GM23338 (cell line): Measurements from ENCODE around the gene UBALD1. TPM values are rescaled to one million over a fixed set of nuclear protein-coding genes. Genes with fewer than 3 reads are reported as not detected.

Experiments used
- ATAC-seq: fragments of 200-7000 bp; cut with Tn5 transposase; 3 replicates; pipeline ENCODE4 v1.9.1; 2020
- DNase-seq: peaks from one replicate; pipeline ENCODE4 v3.0.0-alpha.2; 2015; ENCODE audit warnings: low spot score
- H2AFZ ChIP-seq: fragments of 200-600 bp; sonication (generic); 2 replicates; pipeline ENCODE4 v1.8.0; 2016; ENCODE audit warnings: antibody characterized with exemption, mild to moderate bottlenecking, moderate library complexity
- H3F3A ChIP-seq: fragments of 200-600 bp; sonication (generic); replicated peaks from 2 replicates; pipeline ENCODE4 v1.8.0; 2017; ENCODE audit warnings: antibody characterized with exemption, mixed run types, low read depth
- H3K27ac ChIP-seq: fragments of 200-600 bp; sonication (generic); 2 replicates; pipeline ENCODE4 v1.6.1; 2016; ENCODE audit warnings: low read depth
- H3K27me3 ChIP-seq: fragments of 200-600 bp; sonication (generic); 2 replicates; pipeline ENCODE4 v1.8.0; 2016; ENCODE audit warnings: mild to moderate bottlenecking, mixed run types, moderate library complexity; ENCODE audit not compliant: insufficient read depth
- H3K36me3 ChIP-seq: fragments of 200-600 bp; sonication (generic); 2 replicates; pipeline ENCODE4 v1.8.0; 2016; ENCODE audit warnings: mild to moderate bottlenecking; ENCODE audit not compliant: insufficient read depth
- H3K4me1 ChIP-seq: fragments of 200-600 bp; sonication (generic); 2 replicates; pipeline ENCODE4 v1.8.0; 2016; ENCODE audit warnings: mild to moderate bottlenecking, moderate library complexity; ENCODE audit not compliant: insufficient read depth
- H3K4me2 ChIP-seq: fragments of 200-600 bp; sonication (generic); 2 replicates; pipeline ENCODE4 v1.7.1; 2017; ENCODE audit warnings: mixed run types
- H3K4me3 ChIP-seq: fragments of 200-600 bp; sonication (generic); 2 replicates; pipeline ENCODE4 v1.6.1; 2016; ENCODE audit warnings: mixed run types
- H3K79me2 ChIP-seq: fragments of 200-600 bp; sonication (generic); replicated peaks from 2 replicates; pipeline ENCODE4 v1.8.0; 2017; ENCODE audit warnings: mild to moderate bottlenecking; ENCODE audit not compliant: insufficient read depth
- H3K9me2 ChIP-seq: fragments of 200-600 bp; sonication (generic); 2 replicates; pipeline ENCODE4 v1.8.0; 2017; ENCODE audit not compliant: insufficient read depth
- H4K20me1 ChIP-seq: fragments of 200-600 bp; sonication (generic); replicated peaks from 2 replicates; pipeline ENCODE4 v1.8.0; 2017; ENCODE audit warnings: mild to moderate bottlenecking; ENCODE audit not compliant: insufficient read depth
- H3K27ac Mint-ChIP-seq: 2 replicates; pipeline ENCODE4 v1.8.0; 2020; ENCODE audit warnings: inconsistent platforms, mild to moderate bottlenecking, moderate library complexity, mixed read lengths
- H3K27me3 Mint-ChIP-seq: 3 replicates; pipeline ENCODE4 v1.8.0; 2022; ENCODE audit warnings: low read depth, mild to moderate bottlenecking, moderate library complexity, mixed read lengths, inconsistent platforms; ENCODE audit not compliant: insufficient read depth, poor library complexity
- H3K36me3 Mint-ChIP-seq: 3 replicates; pipeline ENCODE4 v1.8.0; 2021; ENCODE audit warnings: low read depth, mild to moderate bottlenecking, inconsistent platforms, moderate library complexity, mixed read lengths
- H3K4me1 Mint-ChIP-seq: 3 replicates; pipeline ENCODE4 v1.8.0; 2020; ENCODE audit warnings: mild to moderate bottlenecking, inconsistent platforms, mixed read lengths
- H3K4me3 Mint-ChIP-seq: 3 replicates; pipeline ENCODE4 v1.8.0; 2021; ENCODE audit warnings: moderate library complexity, mild to moderate bottlenecking, inconsistent platforms, mixed read lengths
- H3K9me3 Mint-ChIP-seq: 3 replicates; pipeline ENCODE4 v1.8.0; 2020; ENCODE audit warnings: moderate library complexity, mild to moderate bottlenecking, inconsistent platforms, mixed read lengths
- CREB1 ChIP-seq: fragments of 250-450 bp; sonication (Bioruptor Pico); IDR thresholded peaks from 2 replicates; pipeline ENCODE4 v1.5.0; 2020; ENCODE audit warnings: low read depth, mild to moderate bottlenecking, moderate library complexity
- CTCF ChIP-seq, 2 experiments: fragments of 200-600 bp in 1 of 2; sonication (generic) in 1 of 2; conservative IDR thresholded peaks; 2 replicates each; pipeline versions ENCODE4 v1.5.1 to v1.6.1; 2016 to 2017; ENCODE audit warnings: antibody characterized with exemption in 2 of 2, low read depth in 2 of 2, mild to moderate bottlenecking in 2 of 2, moderate library complexity in 1 of 2
- EZH2 ChIP-seq: fragments of 200-600 bp; sonication (generic); IDR thresholded peaks from one replicate; pipeline ENCODE4 v1.8.0; 2017; ENCODE audit warnings: antibody characterized with exemption, mild to moderate bottlenecking, low read depth; ENCODE audit not compliant: unreplicated experiment
- EZH2phosphoT487 ChIP-seq: fragments of 200-600 bp; sonication (generic); IDR thresholded peaks from one replicate; pipeline ENCODE4 v1.8.1; 2018; ENCODE audit warnings: antibody characterized with exemption; ENCODE audit not compliant: unreplicated experiment
- JUNB ChIP-seq: IDR thresholded peaks from one replicate; pipeline ENCODE4 v1.6.1; 2016; ENCODE audit warnings: antibody characterized with exemption; ENCODE audit not compliant: unreplicated experiment
- NANOG ChIP-seq: IDR thresholded peaks from 2 replicates; pipeline ENCODE4 v1.6.1; 2016; ENCODE audit warnings: antibody characterized with exemption, borderline replicate concordance
- POLR2AphosphoS5 ChIP-seq: IDR thresholded peaks from 2 replicates; pipeline ENCODE4 v1.6.1; 2016; ENCODE audit warnings: antibody characterized with exemption, low read depth
- STAT1 ChIP-seq: IDR thresholded peaks from one replicate; pipeline ENCODE4 v1.6.1; 2016; ENCODE audit warnings: antibody characterized with exemption; ENCODE audit not compliant: unreplicated experiment
- ZNF114 ChIP-seq: fragments of 250-450 bp; sonication (Bioruptor Pico); IDR thresholded peaks from 2 replicates; pipeline ENCODE4 v1.5.0; 2020; ENCODE audit warnings: mild to moderate bottlenecking, moderate library complexity
- ZNF331 ChIP-seq: fragments of 250-450 bp; sonication (Bioruptor Pico); IDR thresholded peaks from 2 replicates; pipeline ENCODE4 v1.5.0; 2020; ENCODE audit warnings: low read depth, mild to moderate bottlenecking, moderate library complexity
- polyA plus RNA-seq: library from polyadenylated mRNA; unstranded; fragments of >200 nt; fragmentation: Nextera tagmentation; extraction: Ambion mirVana; gene quantifications from 2 replicates; pipeline ENCODE4 v1.2.1, GENCODE V29; 2016
- total RNA-seq: library from RNA; depleted of rRNA; stranded (reverse); fragments of >200 nt; shearing (Covaris generic); gene quantifications from 2 replicates; pipeline ENCODE4 v1.2.3, GENCODE V29; 2014
- TF ChIP-seq, protein P1 (sequence below): IDR thresholded peaks from 2 replicates; pipeline ENCODE4 v1.6.1; 2016; ENCODE audit warnings: antibody characterized with exemption
- TF ChIP-seq, protein P2 (sequence below): fragments of 250-450 bp; sonication (Bioruptor Pico); IDR thresholded peaks from 2 replicates; pipeline ENCODE4 v1.5.0; 2020; ENCODE audit warnings: mild to moderate bottlenecking, moderate library complexity

UBALD1 gene
- total and polyA plus RNA-seq, 2 experiments from 2014 or later = 20.7 to 32.8 TPM

DNA sequence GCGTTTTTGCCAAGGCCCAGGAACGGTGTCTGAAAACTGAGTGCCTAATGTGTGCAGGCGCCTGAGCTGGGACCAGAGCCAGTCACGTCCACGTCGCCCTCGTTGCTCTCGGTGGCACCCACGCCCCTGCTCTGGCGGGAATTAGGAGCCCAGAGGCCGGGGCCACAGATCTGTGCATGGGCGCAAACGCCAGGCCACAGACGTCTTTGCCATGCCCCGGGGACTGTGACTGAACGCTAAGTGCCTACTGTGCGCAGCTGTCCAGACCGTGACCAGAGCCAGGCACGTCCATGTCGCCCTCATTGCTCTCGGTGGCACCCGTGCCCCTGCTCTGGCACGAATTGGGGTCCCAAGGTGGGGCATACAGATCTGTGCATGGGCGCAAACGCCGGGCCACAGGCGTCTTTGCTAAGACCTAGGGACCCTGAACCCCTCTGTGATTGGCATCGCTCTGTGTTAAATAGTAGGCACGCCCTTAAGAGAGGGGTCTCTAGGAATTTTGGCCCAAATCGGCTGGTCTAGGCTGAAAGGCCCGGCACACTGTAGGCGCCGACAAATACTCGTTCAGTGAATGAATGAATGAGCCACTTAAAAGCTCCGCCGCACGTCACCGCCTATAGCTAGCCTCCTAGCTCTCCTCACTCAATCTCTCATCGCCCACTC lies 827 bp upstream of the UBALD1 start:
- H4K20me1 ChIP-seq = peaks cover 7% of the 10 kb centered on the region
- H3K27ac Mint-ChIP-seq = peak overlapping the region; percentile 97
- peaks cover 42% of the 10 kb centered on the region for H3K4me1 Mint-ChIP-seq
- DNase-seq (no peak), ATAC-seq (no peak)
- no peaks in the 10 kb centered on the region for H3K9me2 ChIP-seq
- no peaks in the 10 kb centered on the region; the same call in 2 of the 3 replicates for H3K9me3 Mint-ChIP-seq
- peak overlapping the region; percentile 93 for H3K4me2 ChIP-seq
- H3K27me3 Mint-ChIP-seq = peaks cover 26% of the 10 kb centered on the region
- peaks cover 42% of the 10 kb centered on the region for H3F3A ChIP-seq
- no peak overlapping the region for H2AFZ ChIP-seq
- H3K27me3 ChIP-seq = no peaks in the 10 kb centered on the region
- TF ChIP-seq EZH2phosphoT487 (no peak), STAT1 (no peak), ZNF331 (CRISPR knock-in tag) (no peak), JUNB (no peak), ZNF114 (no peak), CREB1 (CRISPR knock-in tag) (no peak), EZH2 (no peak), NANOG (no peak), POLR2AphosphoS5 (no peak), CTCF (conservative IDR thresholded peaks at IDR 0.05; ENCODE audit: low read depth in 2 of 2) (no peak)
- TF ChIP-seq, protein P1, sequence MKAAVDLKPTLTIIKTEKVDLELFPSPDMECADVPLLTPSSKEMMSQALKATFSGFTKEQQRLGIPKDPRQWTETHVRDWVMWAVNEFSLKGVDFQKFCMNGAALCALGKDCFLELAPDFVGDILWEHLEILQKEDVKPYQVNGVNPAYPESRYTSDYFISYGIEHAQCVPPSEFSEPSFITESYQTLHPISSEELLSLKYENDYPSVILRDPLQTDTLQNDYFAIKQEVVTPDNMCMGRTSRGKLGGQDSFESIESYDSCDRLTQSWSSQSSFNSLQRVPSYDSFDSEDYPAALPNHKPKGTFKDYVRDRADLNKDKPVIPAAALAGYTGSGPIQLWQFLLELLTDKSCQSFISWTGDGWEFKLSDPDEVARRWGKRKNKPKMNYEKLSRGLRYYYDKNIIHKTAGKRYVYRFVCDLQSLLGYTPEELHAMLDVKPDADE = no peak
- TF ChIP-seq, protein P2, sequence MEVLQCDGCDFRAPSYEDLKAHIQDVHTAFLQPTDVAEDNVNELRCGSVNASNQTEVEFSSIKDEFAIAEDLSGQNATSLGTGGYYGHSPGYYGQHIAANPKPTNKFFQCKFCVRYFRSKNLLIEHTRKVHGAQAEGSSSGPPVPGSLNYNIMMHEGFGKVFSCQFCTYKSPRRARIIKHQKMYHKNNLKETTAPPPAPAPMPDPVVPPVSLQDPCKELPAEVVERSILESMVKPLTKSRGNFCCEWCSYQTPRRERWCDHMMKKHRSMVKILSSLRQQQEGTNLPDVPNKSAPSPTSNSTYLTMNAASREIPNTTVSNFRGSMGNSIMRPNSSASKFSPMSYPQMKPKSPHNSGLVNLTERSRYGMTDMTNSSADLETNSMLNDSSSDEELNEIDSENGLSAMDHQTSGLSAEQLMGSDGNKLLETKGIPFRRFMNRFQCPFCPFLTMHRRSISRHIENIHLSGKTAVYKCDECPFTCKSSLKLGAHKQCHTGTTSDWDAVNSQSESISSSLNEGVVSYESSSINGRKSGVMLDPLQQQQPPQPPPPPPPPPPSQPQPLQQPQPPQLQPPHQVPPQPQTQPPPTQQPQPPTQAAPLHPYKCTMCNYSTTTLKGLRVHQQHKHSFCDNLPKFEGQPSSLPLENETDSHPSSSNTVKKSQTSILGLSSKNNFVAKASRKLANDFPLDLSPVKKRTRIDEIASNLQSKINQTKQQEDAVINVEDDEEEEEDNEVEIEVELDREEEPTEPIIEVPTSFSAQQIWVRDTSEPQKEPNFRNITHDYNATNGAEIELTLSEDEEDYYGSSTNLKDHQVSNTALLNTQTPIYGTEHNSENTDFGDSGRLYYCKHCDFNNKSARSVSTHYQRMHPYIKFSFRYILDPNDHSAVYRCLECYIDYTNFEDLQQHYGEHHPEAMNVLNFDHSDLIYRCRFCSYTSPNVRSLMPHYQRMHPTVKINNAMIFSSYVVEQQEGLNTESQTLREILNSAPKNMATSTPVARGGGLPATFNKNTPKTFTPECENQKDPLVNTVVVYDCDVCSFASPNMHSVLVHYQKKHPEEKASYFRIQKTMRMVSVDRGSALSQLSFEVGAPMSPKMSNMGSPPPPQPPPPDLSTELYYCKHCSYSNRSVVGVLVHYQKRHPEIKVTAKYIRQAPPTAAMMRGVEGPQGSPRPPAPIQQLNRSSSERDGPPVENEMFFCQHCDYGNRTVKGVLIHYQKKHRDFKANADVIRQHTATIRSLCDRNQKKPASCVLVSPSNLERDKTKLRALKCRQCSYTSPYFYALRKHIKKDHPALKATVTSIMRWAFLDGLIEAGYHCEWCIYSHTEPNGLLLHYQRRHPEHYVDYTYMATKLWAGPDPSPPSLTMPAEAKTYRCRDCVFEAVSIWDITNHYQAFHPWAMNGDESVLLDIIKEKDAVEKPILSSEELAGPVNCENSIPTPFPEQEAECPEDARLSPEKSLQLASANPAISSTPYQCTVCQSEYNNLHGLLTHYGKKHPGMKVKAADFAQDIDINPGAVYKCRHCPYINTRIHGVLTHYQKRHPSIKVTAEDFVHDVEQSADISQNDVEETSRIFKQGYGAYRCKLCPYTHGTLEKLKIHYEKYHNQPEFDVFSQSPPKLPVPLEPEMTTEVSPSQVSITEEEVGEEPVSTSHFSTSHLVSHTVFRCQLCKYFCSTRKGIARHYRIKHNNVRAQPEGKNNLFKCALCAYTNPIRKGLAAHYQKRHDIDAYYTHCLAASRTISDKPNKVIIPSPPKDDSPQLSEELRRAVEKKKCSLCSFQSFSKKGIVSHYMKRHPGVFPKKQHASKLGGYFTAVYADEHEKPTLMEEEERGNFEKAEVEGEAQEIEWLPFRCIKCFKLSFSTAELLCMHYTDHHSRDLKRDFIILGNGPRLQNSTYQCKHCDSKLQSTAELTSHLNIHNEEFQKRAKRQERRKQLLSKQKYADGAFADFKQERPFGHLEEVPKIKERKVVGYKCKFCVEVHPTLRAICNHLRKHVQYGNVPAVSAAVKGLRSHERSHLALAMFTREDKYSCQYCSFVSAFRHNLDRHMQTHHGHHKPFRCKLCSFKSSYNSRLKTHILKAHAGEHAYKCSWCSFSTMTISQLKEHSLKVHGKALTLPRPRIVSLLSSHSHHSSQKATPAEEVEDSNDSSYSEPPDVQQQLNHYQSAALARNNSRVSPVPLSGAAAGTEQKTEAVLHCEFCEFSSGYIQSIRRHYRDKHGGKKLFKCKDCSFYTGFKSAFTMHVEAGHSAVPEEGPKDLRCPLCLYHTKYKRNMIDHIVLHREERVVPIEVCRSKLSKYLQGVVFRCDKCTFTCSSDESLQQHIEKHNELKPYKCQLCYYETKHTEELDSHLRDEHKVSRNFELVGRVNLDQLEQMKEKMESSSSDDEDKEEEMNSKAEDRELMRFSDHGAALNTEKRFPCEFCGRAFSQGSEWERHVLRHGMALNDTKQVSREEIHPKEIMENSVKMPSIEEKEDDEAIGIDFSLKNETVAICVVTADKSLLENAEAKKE (CRISPR knock-in tag) = no peak
- H3K4me1 ChIP-seq = peaks cover 46% of the 10 kb centered on the region
- no peaks in the 10 kb centered on the region for H3K36me3 ChIP-seq
- H3K36me3 Mint-ChIP-seq = no peaks in the 10 kb centered on the region
- peak overlapping the region; percentile 82 for H3K4me3 Mint-ChIP-seq
- H3K4me3 ChIP-seq = peak overlapping the region; percentile 86
- H3K27ac ChIP-seq = peak overlapping the region; percentile 92
- peaks cover 37% of the 10 kb centered on the region for H3K79me2 ChIP-seq
